ENCODE results near the gene TIGAR.

GRCh38 chr12:4288296-4289131, 32.5 kb upstream of the TIGAR start:
- TF ChIP-seq CTCF (conservative IDR thresholded peaks at IDR 0.05 in 1 of 2, IDR thresholded peaks at IDR 0.05 in 1 of 2; ENCODE audit: low read depth in 1 of 2, low read length in 2 of 2), result no peak
- TF ChIP-seq EZH2 (IDR thresholded peaks at IDR 0.05; ENCODE audit: low read length, missing control alignments), result no peak

Measured in fibroblast of lung (primary cell).